Kidney tubule cell (primary cell): ENCODE data around the gene IGSF3.
A peak's percentile ranks its signal among the peaks of the same experiment; 100 is the strongest.
"Not testable (repeated sequence)": the region's sequence is repeated elsewhere in the genome, so short reads cannot be mapped to it uniquely, and the experiment has no call there.

Experiments used
- DNase-seq: peaks from one replicate; pipeline ENCODE4 v3.0.0-alpha.2; 2018; ENCODE audit warnings: low spot score

IGSF3 gene

GRCh38 chr1:116661633-116662032, 5.9 kb downstream of the IGSF3 start:
- no peak for DNase-seq

DNA sequence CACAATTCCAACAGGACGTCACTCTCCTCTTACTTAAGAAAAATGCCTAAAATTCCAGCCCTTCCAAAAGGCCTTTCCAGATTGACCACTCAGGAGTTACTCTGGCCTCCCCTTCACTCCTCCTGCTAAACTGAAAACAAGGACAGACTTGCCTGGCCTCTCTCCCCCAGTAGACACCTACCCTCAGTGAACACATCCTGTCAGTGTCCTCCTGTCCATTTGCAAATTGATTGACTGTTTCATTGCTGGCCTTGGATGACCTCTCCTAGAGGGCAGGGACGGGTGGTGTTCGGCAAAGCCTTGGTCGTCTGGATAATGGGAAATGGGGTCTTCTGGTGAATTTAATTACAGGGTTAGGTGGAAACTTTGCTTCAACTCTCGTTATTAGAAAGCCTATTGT, 8.9 kb downstream of the IGSF3 start:
- DNase-seq = not testable (repeated sequence)

GRCh38 chr1:116657836-116658235, 9.7 kb downstream of the IGSF3 start:
- DNase-seq = not testable (repeated sequence)

DNA sequence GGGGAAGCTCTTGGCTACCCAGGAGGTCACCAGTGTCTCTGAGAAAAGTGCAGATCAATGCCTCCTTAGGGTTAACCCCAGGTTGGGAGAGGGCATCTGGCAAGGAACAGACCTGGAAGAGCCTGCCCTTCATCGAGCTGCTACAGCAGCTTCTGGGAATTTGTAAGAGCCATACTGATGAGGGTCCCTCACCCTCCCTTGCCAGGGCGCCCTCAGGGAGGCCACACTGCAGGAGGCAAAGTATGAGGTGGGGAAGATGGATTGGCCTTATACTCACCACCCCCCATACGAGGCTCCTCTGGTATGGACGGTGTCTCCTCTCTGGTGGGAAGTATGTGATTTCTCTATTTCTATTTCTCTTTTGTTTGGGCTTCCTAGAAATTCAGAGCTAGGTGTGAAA, 13.2 kb downstream of the IGSF3 start:
- no peak for DNase-seq

- not testable (repeated sequence) for DNase-seq
These were observed 14.9 kb downstream of the IGSF3 start for GRCh38 chr1:116652598-116652997.

GRCh38 chr1:116650781-116651180, 16.8 kb downstream of the IGSF3 start:
- DNase-seq = not testable (repeated sequence)

DNA sequence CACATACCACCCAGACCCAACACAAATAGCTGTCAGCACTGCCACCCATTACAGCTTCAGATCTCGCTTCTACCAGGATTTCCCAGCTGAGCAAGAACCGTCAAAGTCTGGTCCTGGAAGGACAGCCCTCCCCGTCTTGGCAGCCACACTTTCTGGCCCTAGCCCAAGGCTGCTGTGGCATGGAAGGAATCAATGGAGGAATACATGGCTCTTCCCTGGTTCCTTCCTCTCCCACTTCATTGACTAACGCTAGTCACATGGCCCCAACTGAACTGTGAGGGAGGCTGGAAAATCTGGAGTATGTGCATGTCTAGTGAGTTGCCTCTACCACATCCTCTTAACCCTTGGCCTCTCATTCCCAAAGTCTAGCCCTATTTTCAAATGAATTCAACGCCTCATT, 18.5 kb downstream of the IGSF3 start:
- DNase-seq = peak; percentile 69

GRCh38 chr1:116648325-116648724, 19.2 kb downstream of the IGSF3 start:
- DNase-seq = peak; percentile 71

DNA sequence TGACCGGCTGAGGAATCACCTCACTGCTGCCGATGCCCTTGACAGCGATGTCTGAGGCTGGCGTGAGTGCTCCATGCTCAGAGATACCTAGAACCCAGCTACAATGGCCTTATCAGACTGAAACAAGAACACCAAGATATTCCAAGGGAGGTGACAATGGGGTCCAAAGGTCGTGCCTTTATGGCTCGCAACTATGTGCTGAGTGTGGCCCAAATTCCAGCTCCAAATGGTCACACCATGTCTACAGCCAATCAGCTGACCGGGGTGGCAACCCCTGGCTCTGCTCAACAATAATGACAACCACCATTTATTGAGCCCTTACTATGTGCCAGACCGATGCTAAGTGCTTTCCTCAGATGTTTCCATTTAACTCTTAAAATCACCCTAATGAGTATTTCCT, 20.3 kb downstream of the IGSF3 start:
- DNase-seq = not testable (repeated sequence)

- DNase-seq = peak; percentile 75
These were observed 20.8 kb downstream of the IGSF3 start for GRCh38 chr1:116646673-116647170.

- DNase-seq = not testable (repeated sequence)
These were observed 21.5 kb downstream of the IGSF3 start for GRCh38 chr1:116645802-116646672.

GRCh38 chr1:116644993-116645392, 22.5 kb downstream of the IGSF3 start:
- DNase-seq = not testable (repeated sequence)

DNA sequence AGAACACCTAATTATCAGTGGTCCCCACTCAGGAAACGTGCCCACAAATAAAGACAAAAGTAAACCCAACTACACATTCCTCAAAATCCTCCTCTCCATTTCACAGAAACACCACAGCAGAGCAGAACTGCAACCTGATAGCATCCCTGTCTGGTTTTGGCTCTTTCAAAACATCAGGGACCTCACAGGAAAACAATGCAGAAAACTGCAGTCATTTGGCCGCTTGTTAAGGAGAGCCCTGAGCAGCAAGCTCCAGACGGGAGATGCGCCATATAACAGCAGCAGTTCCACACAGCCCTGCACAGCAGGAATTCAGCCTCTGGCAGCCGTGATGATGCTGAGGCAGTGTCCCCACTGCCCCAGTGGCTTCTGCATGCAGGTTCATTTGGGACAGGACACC, 23.4 kb downstream of the IGSF3 start:
- DNase-seq = peak; percentile 46

GRCh38 chr1:116643281-116643751, 24.2 kb downstream of the IGSF3 start:
- DNase-seq = peak; percentile 78

- peak; percentile 65 for DNase-seq
These were observed 24.9 kb downstream of the IGSF3 start for GRCh38 chr1:116642311-116643280.

- not testable (repeated sequence) for DNase-seq
These were observed 29.9 kb downstream of the IGSF3 start for GRCh38 chr1:116637583-116637982.

DNA sequence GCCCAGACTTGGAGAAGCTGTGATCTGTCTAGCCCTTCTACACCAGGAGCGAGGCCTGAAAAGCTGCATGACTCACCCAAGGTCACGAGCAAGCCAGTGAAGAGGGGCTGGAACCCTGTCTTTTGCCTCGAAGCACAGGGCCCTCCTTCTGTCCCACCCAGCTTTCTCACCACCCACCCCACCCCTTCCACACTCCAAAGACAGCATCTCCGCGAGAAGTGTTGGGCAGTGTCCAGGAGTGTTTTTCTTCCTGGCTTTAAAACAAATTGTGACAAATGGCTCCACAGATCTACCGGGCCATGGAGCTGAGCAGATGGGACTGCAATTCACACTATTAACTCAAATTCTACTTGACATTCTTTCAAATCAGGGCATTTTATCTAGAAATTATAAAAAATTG, 30.9 kb downstream of the IGSF3 start:
- not testable (repeated sequence) for DNase-seq

- DNase-seq = not testable (repeated sequence)
These were observed 33.1 kb downstream of the IGSF3 start for GRCh38 chr1:116634386-116634785.

- DNase-seq = peak; percentile 21
These were observed 35.3 kb downstream of the IGSF3 start for GRCh38 chr1:116631996-116632925.

GRCh38 chr1:116631554-116631953, 36.0 kb downstream of the IGSF3 start:
- DNase-seq = not testable (repeated sequence)

GRCh38 chr1:116630057-116630456, 37.5 kb downstream of the IGSF3 start:
- not testable (repeated sequence) for DNase-seq
